LNCAP (cell line): Measurements from ENCODE around the gene MRPL9.

Experiments used
- CTCF ChIP-seq: fragments of 450-650 bp; IDR thresholded peaks from 2 replicates; pipeline ENCODE4 v1.5.1; 2017; ENCODE audit warnings: mild to moderate bottlenecking

Gene MRPL9

GRCh38 chr1:151799179-151800022, 36.1 kb upstream of the MRPL9 start:
- no peak for TF ChIP-seq CTCF

- no peak for TF ChIP-seq CTCF
These were observed 35.3 kb upstream of the MRPL9 start for GRCh38 chr1:151798571-151798970.

- no peak for TF ChIP-seq CTCF
These were observed 27.8 kb upstream of the MRPL9 start for GRCh38 chr1:151790940-151791651.

GRCh38 chr1:151790071-151790939, 27.0 kb upstream of the MRPL9 start, which contains the start of gene TDRKH:
TSS of gene TDRKH (minus strand) at chr1:151790500. CDS start at chr1:151783022, 7,478 bp downstream.
- peak; percentile 50; the same call in 1 of the 2 replicates for TF ChIP-seq CTCF

GRCh38 chr1:151787689-151788088, 24.4 kb upstream of the MRPL9 start:
- no peak for TF ChIP-seq CTCF

- no peak for TF ChIP-seq CTCF
These were observed 20.5 kb upstream of the MRPL9 start for GRCh38 chr1:151783796-151784195.

GRCh38 chr1:151782741-151783140, 19.4 kb upstream of the MRPL9 start:
- no peak for TF ChIP-seq CTCF
